MCF 10A (cell line): ENCODE data around the gene ZFP82. TPM values are rescaled to one million over a fixed set of nuclear protein-coding genes. Genes with fewer than 3 reads are reported as not detected.

Experiments
- BruUV-seq: library from RNA; stranded (reverse); fragments of 400-500 nt; replicated peaks from 2 replicates; lab custom pipeline; 2021; lab: Mats Ljungman, UMichigan
- CTCF ChIA-PET: fragments of 300-600 bp; sonication (Branson Sonifier 250); formaldehyde crosslinking; extraction: SDS; loops from one replicate; lab custom pipeline; 2021; ENCODE audit warnings: antibody characterized with exemption, inconsistent platforms; lab: Yijun Ruan, JAX
- POLR2A ChIA-PET: fragments of 300-600, 350-650 bp; sonication (Branson Sonifier 250); formaldehyde crosslinking; extraction: SDS; loops from one replicate; lab custom pipeline; 2020; ENCODE audit warnings: antibody characterized with exemption, inconsistent platforms; lab: Yijun Ruan, JAX
- DNase-seq: peaks from one replicate; pipeline ENCODE4 v3.0.0-alpha.2; 2018; ENCODE audit not compliant: unreplicated experiment
- H3K27ac Mint-ChIP-seq: one replicate; pipeline ENCODE4 v1.8.0; 2022; ENCODE audit warnings: mild to moderate bottlenecking, low read depth, mixed read lengths; ENCODE audit not compliant: unreplicated experiment
- H3K27me3 Mint-ChIP-seq: one replicate; pipeline ENCODE4 v1.8.0; 2022; ENCODE audit warnings: mixed read lengths; ENCODE audit not compliant: insufficient read depth, unreplicated experiment
- H3K36me3 Mint-ChIP-seq: one replicate; pipeline ENCODE4 v1.8.0; 2022; ENCODE audit warnings: mild to moderate bottlenecking, moderate library complexity, mixed read lengths; ENCODE audit not compliant: insufficient read depth, unreplicated experiment
- H3K4me1 Mint-ChIP-seq: one replicate; pipeline ENCODE4 v1.8.0; 2022; ENCODE audit warnings: mixed read lengths; ENCODE audit not compliant: insufficient read depth, unreplicated experiment
- H3K4me3 Mint-ChIP-seq: one replicate; pipeline ENCODE4 v1.8.0; 2022; ENCODE audit warnings: mild to moderate bottlenecking, moderate library complexity, mixed read lengths; ENCODE audit not compliant: unreplicated experiment
- H3K9me3 Mint-ChIP-seq: one replicate; pipeline ENCODE4 v1.8.0; 2022; ENCODE audit warnings: mixed read lengths; ENCODE audit not compliant: unreplicated experiment
- CTCF ChIP-seq: fragments of 200-600 bp; IDR thresholded peaks from one replicate; pipeline ENCODE4 v1.8.0; 2022; ENCODE audit warnings: antibody characterized with exemption, mild to moderate bottlenecking; ENCODE audit not compliant: unreplicated experiment
- intact Hi-C: fragments of 100-400 bp; cut with micrococcal nuclease; formaldehyde crosslinking; loops from 2 replicates; pipeline ENCODE4 v1.14.1; 2022
- total RNA-seq: library from RNA; stranded (reverse); gene quantifications from 2 replicates; pipeline ENCODE4 v1.2.3, GENCODE V29; 2022

Gene ZFP82
- total RNA-seq, 1 experiment from 2014 or later = 0.37 TPM

- BruUV-seq = no TSS peak
- peaks cover 11% of the 10 kb centered on the region for H3K36me3 Mint-ChIP-seq
- H3K4me1 Mint-ChIP-seq = peaks cover 8% of the 10 kb centered on the region
- no peak for TF ChIP-seq CTCF
- POLR2A ChIA-PET = interaction anchor here (0.7 to 3.3 kb wide), 10 partner anchors 9 to 536 kb away, joined by 3 to 36 read pairs (median 8); partner anchors contain the start of genes ZNF260, ZNF345, ZNF529 and ZNF566
- H3K4me3 Mint-ChIP-seq = peak overlapping the region; percentile 94
- no peak for DNase-seq
- CTCF ChIA-PET = interaction anchor here (0.8 to 2.0 kb wide), 4 partner anchors 11 to 1090 kb away, joined by 3 to 10 read pairs (median 4); partner anchors contain the start of genes ZNF566 and ZNF570
- H3K27me3 Mint-ChIP-seq = no peaks in the 10 kb centered on the region
- intact Hi-C loops = loop anchor here (2.0 to 10.0 kb wide), 8 partner anchors 49 to 835 kb away; partner anchors contain the start of genes ZNF146, ZNF345, ZNF383 and ZNF529
- H3K9me3 Mint-ChIP-seq = no peaks in the 10 kb centered on the region
- no peak overlapping the region for H3K27ac Mint-ChIP-seq
Observed at GRCh38 chr19:36379510-36379819, 39.0 kb downstream of the ZFP82 start.

- CTCF ChIA-PET = interaction anchor here (0.6 to 2.0 kb wide), 7 partner anchors 11 to 1090 kb away, joined by 3 to 10 read pairs (median 4); partner anchors contain the start of genes ZNF566 and ZNF570
- intact Hi-C loops = loop anchor here (2.0 to 10.0 kb wide), 8 partner anchors 48 to 836 kb away; partner anchors contain the start of genes ZNF146, ZNF345, ZNF383 and ZNF529
- POLR2A ChIA-PET = interaction anchor here (0.6 to 3.3 kb wide), 19 partner anchors 10 to 1017 kb away, joined by 3 to 36 read pairs (median 5); partner anchors contain the start of genes ZNF146, ZNF260, ZNF345 and ZNF383
- Mint-ChIP-seq H3K9me3 (no peaks in the 10 kb centered on the region), H3K4me3 (peak within 1 kb of the TSS; percentile 94), H3K27ac (peak within 1 kb of the TSS; percentile 82), H3K36me3 (peaks cover 11% of the 10 kb centered on the region), H3K27me3 (no peaks in the 10 kb centered on the region), H3K4me1 (peaks cover 8% of the 10 kb centered on the region)
- peak; percentile 30 for TF ChIP-seq CTCF
- peak; percentile 96 for DNase-seq
- BruUV-seq = no TSS peak
Observed at GRCh38 chr19:36378625-36379509, 39.6 kb downstream of the ZFP82 start, which contains the start of gene ZFP14. TSS of gene ZFP14 (minus strand) at chr19:36379201. CDS start at chr19:36367892, 11,309 bp downstream.

GRCh38 chr19:36377541-36378178 is 40.8 kb downstream of the ZFP82 start:
- ChIA-PET CTCF (interaction anchor here (0.7 to 2.0 kb wide), 5 partner anchors 10 to 309 kb away, joined by 3 to 10 read pairs (median 6); partner anchors contain the start of gene ZNF260), POLR2A (interaction anchor here (0.7 to 3.3 kb wide), 9 partner anchors 9 to 840 kb away, joined by 3 to 36 read pairs (median 6); partner anchors contain the start of genes ZNF146, ZNF260, ZNF383 and ZNF566)
- Mint-ChIP-seq H3K27ac (peak overlapping the region; percentile 82), H3K4me1 (peaks cover 8% of the 10 kb centered on the region), H3K27me3 (no peaks in the 10 kb centered on the region), H3K4me3 (peak overlapping the region; percentile 94), H3K36me3 (peaks cover 11% of the 10 kb centered on the region), H3K9me3 (peaks cover under 1% of the 10 kb centered on the region)
- intact Hi-C loops = loop anchor here (2.0 to 10.0 kb wide), 8 partner anchors 47 to 837 kb away; partner anchors contain the start of genes ZNF146, ZNF345, ZNF383 and ZNF529
- DNase-seq = no peak
- no TSS peak for BruUV-seq
- TF ChIP-seq CTCF = no peak
